GM12874 (cell line): ENCODE measurements around the gene SPTY2D1.

Experiments used
- TF ChIP-seq, protein P1 (sequence below): IDR thresholded peaks from 2 replicates; pipeline ENCODE4 v1.5.1; 2011; ENCODE audit warnings: low read depth, mild to moderate bottlenecking, control low read depth, low read length, moderate library complexity; ENCODE audit not compliant: insufficient read depth

SPTY2D1 gene

DNA sequence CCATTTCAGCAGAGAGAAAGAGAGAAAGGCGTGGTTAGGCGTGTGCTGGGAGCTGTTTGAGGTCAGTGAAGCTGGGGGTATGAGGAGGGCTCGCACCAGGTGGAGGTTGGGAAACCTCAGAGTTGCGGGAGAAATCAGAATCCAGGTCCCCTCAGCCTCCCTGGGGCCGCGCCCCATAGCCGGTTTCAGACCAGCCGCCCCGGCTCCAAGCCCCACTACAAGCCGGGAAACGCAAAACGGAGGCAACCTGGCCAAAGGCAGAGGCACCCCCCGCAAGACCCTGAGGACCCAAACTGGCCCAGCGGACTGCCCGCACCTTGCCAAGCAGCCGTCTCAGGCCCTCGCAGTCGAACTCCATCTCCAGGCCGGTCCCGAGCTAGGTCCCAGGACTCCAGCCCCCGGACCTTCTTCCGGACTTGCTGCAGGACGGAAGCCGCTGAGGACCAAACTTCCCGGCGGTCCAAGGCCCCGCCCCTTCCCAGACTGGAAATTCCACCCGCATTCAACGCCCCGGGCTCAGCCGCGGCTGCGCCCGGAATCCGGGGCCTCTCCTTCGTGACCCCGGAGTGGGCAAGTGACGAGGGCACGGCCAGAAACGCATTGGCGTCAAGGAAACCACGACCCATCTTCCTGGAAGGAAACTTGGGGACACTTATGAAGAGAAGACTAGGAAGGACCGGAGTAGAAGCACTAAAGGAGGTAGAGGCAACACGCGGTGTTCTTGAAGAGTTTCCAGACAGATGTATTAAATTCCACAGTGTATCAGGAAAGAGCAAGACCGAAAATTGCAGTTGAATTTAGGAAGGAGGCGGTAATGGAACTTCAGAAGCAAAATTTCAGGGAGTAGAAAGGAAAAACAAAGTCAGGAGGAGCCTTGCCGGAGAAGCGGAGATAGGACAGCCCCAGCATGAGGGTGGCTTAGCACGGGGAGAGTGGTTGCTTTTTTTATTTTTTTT lies 45.6 kb downstream of the SPTY2D1 start, which contains the start of gene UEVLD:
TSS of gene UEVLD (minus strand) at position 438 of the 956 bp plus-strand sequence. CDS start at position 358, 80 bp downstream.
- TF ChIP-seq, protein P1, sequence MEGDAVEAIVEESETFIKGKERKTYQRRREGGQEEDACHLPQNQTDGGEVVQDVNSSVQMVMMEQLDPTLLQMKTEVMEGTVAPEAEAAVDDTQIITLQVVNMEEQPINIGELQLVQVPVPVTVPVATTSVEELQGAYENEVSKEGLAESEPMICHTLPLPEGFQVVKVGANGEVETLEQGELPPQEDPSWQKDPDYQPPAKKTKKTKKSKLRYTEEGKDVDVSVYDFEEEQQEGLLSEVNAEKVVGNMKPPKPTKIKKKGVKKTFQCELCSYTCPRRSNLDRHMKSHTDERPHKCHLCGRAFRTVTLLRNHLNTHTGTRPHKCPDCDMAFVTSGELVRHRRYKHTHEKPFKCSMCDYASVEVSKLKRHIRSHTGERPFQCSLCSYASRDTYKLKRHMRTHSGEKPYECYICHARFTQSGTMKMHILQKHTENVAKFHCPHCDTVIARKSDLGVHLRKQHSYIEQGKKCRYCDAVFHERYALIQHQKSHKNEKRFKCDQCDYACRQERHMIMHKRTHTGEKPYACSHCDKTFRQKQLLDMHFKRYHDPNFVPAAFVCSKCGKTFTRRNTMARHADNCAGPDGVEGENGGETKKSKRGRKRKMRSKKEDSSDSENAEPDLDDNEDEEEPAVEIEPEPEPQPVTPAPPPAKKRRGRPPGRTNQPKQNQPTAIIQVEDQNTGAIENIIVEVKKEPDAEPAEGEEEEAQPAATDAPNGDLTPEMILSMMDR: no peak

DNA sequence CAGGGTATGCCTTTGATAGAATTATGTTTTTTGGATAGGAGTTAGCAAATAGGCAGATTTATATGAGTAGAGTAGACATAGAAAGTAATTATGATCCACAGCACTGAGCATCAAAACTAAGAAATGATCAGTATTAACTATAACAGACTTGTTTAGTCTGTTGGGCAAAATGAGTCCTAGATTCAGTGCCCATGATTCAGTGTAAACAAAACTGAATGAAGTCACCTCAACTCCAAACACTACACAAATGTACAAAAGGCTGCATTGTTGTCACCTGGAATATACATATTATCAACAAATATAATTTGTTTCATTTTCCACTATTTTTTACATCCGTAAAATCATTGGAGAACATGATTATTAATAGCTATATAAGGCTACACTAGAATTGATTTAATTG lies 52.3 kb downstream of the SPTY2D1 start:
- TF ChIP-seq, protein P1: no peak

DNA sequence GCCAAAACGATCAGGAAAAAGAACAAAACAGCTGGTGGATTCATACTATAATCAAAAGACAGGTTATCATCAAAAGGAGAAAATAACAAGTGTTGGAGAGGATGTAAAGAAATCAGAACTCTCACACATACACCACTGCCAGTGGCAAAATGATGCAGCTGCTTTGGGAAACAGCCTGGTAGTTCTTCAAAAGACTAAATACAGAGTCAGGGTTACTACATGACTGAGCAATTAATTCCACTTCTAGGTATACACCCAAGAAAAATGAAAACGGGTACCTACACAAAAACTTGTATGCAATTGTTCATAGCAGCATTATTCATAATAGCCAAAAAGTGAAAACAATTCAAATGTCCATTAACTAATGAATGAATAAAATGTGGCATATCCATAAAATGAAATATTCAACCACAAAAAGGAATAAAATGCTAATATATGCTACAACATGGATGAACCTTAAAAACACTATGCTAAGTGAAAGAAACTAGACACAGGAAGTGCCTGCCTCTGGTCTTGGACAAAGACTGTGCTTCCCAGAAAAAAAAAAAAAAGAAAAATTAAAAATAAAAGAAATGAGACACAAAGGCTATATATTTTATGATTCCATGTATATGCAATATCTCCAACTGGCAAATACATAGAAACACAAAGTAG lies 53.9 kb downstream of the SPTY2D1 start:
- TF ChIP-seq, protein P1: no peak

DNA sequence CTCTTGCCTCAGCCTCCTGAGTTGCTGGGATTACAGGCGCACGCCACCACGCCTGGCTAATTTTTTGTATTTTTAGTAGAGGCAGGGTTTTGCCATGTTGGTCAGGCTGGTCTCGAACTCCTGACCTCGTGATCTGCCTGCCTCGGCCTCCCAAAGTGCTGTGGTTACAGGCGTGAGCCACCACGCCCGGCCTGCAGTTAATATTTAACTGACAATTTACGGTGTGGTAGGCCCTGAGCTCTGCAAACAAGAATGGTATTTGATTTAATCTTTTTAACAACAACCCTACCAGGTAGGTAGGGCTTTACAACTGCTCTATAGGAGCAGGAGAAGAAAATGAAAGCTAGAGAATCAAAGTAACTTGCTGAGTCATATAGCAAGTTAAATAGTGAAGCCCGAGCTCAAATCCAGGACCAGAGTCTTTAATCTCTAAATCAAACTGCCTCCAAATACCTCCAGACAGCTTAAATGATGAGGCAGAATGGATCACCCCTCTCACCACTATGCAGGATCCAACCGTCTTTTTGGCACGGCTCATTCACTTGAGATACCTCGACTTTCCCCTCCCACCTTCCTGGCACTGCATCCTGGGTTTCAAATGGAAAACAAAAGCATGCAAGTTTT lies 55.1 kb downstream of the SPTY2D1 start:
- TF ChIP-seq, protein P1: no peak

DNA sequence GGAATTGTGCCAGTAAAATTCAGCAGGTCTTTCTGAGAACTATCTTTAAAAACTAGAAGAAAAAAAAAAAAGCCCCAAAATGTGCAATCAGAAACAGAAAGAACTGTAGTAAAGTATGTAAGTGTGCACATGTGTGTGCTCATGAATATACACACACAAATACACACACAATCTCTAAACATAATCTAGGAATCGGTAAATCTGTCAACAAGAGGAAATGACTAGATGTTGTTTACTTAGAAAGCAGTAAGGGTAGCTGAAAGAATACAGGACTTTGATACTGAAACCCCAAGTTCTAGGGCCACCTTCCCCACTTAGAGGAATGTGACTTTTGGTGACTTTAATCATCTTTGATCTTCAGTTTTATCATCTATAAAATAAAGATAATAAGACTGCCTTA lies 58.8 kb downstream of the SPTY2D1 start:
- TF ChIP-seq, protein P1: no peak

DNA sequence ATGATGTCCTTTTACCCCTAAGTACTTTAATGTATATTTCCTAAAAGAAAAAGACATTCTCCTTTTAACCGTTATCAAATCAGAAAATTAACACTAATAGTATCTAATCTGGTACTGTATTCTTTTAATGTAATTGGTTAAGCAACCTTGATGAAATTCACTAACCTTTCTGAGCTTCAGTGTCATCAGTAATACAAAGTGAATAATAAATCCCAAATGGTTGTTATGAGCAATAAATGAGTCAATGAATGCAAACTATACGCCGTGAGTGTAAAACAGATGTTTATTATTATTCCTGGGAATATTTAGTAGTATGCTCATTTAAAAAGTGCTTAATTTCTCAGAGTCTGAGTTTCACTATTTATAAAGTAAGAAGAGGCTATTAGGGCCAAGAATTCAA lies 67.1 kb downstream of the SPTY2D1 start:
- TF ChIP-seq, protein P1: no peak

DNA sequence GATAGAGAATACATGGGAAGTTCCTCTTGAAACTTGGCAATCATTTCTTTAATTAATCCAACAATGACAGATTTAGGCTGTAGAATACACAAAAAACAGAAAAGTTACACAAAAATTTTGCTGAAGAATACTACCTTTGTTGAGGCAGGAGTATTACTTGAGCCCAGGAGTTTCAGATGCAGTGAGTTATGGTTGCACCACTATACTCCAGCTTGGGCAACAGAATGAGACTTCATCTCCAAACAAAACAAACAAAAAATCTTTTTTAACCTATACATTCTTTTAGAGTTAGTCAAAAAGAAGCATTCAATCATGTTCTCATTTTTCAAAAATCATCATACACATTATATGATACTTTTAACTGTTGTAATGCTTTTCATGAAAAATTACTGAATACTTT lies 67.7 kb downstream of the SPTY2D1 start:
- TF ChIP-seq, protein P1: no peak
